Suprapubic skin (tissue), 4 donors: Measurements from ENCODE around the gene ACACB. TPM values are rescaled to one million over a fixed set of nuclear protein-coding genes. Genes with fewer than 3 reads are reported as not detected.
"Not testable (repeated sequence)": the region's sequence is repeated elsewhere in the genome, so short reads cannot be mapped to it uniquely, and the experiment has no call there.

Experiments
- DNase-seq, 2 donors: peaks; one replicate each; pipeline ENCODE4 v3.0.0-alpha.2; 2019; ENCODE audit warnings: low spot score in 2 of 2
- H3K27ac ChIP-seq: fragments of 200-600 bp; sonication (generic); one replicate; pipeline ENCODE4 v1.5.1; 2019
- H3K27me3 ChIP-seq: fragments of 200-600 bp; sonication (generic); one replicate; pipeline ENCODE4 v1.5.1; 2019
- H3K36me3 ChIP-seq: fragments of 200-600 bp; sonication (generic); one replicate; pipeline ENCODE4 v1.5.1; 2019
- H3K4me1 ChIP-seq: fragments of 200-600 bp; sonication (generic); one replicate; pipeline ENCODE4 v1.5.1; 2019
- H3K4me3 ChIP-seq: fragments of 200-600 bp; sonication (generic); one replicate; pipeline ENCODE4 v1.5.1; 2019; ENCODE audit warnings: mild to moderate bottlenecking
- H3K9me3 ChIP-seq: fragments of 200-600 bp; sonication (generic); one replicate; pipeline ENCODE4 v1.5.1; 2019
- EP300 ChIP-seq: sonication (generic); formaldehyde crosslinking; IDR thresholded peaks from one replicate; pipeline ENCODE4 v1.6.1; 2017; ENCODE audit warnings: antibody characterized with exemption
- POLR2A ChIP-seq, 2 donors: fragments of 450-650 bp; IDR thresholded peaks; one replicate each; pipeline ENCODE4 v1.6.1; 2017; ENCODE audit warnings: antibody characterized with exemption in 2 of 2, mild to moderate bottlenecking in 2 of 2, moderate library complexity in 2 of 2
- POLR2AphosphoS5 ChIP-seq, 3 donors: sonication (generic); formaldehyde crosslinking; IDR thresholded peaks; one replicate each; pipeline ENCODE4 v1.6.1; 2017; ENCODE audit warnings: antibody characterized with exemption in 3 of 3
- WGBS: methylation state at CpG from one replicate; pipeline ENCODE4 v1.1.5; 2018; 5-methylcytosine and 5-hydroxymethylcytosine counted together
- total RNA-seq, 4 donors: library from RNA; depleted of rRNA; stranded (reverse); fragments of >200 nt; gene quantifications; one replicate each; pipeline ENCODE4 v1.1.0, GENCODE V29; 2016
- TF ChIP-seq, protein P1 (sequence below), 2 donors: fragments of 200-600 bp in 1 of 2; fragments of 450-650 bp in 1 of 2; sonication (generic) in 1 of 2; IDR thresholded peaks; one replicate each; pipeline ENCODE4 v1.5.1; 2016 to 2019; ENCODE audit warnings: antibody characterized with exemption in 2 of 2, mild to moderate bottlenecking in 1 of 2, moderate library complexity in 1 of 2

The ACACB gene
- total RNA-seq, 4 donors from 2014 or later: 19.2 to 90.8 (median 56.9) TPM

- no peak overlapping the region for H3K27ac ChIP-seq
- DNase-seq: no peak
- H3K36me3 ChIP-seq: peaks cover 11% of the 10 kb centered on the region
- H3K4me3 ChIP-seq: no peak overlapping the region
- TF ChIP-seq, protein P1, sequence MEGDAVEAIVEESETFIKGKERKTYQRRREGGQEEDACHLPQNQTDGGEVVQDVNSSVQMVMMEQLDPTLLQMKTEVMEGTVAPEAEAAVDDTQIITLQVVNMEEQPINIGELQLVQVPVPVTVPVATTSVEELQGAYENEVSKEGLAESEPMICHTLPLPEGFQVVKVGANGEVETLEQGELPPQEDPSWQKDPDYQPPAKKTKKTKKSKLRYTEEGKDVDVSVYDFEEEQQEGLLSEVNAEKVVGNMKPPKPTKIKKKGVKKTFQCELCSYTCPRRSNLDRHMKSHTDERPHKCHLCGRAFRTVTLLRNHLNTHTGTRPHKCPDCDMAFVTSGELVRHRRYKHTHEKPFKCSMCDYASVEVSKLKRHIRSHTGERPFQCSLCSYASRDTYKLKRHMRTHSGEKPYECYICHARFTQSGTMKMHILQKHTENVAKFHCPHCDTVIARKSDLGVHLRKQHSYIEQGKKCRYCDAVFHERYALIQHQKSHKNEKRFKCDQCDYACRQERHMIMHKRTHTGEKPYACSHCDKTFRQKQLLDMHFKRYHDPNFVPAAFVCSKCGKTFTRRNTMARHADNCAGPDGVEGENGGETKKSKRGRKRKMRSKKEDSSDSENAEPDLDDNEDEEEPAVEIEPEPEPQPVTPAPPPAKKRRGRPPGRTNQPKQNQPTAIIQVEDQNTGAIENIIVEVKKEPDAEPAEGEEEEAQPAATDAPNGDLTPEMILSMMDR (IDR thresholded peaks at IDR 0.05): no peak
- TF ChIP-seq POLR2AphosphoS5 (IDR thresholded peaks at IDR 0.05): no peak
- 58% methylated on average over 4 of the region's 4 CpGs for WGBS
- no peaks in the 10 kb centered on the region for H3K9me3 ChIP-seq
- H3K4me1 ChIP-seq: peaks cover 21% of the 10 kb centered on the region
- H3K27me3 ChIP-seq: no peaks in the 10 kb centered on the region
These were observed 27.8 kb downstream of the ACACB start for GRCh38 chr12:109144224-109144623.

GRCh38 chr12:109147126-109147525 is 30.7 kb downstream of the ACACB start:
- not testable (repeated sequence) for H3K27ac ChIP-seq, H3K27me3 ChIP-seq, H3K9me3 ChIP-seq, H3K4me3 ChIP-seq, DNase-seq, H3K36me3 ChIP-seq
- WGBS: 84% methylated on average over 1 of the region's 1 CpG
- peaks cover 22% of the 10 kb centered on the region for H3K4me1 ChIP-seq

- TF ChIP-seq POLR2A (IDR thresholded peaks at IDR 0.05) (no peak), POLR2AphosphoS5 (IDR thresholded peaks at IDR 0.05) (peak in 2 of 3 donors; percentile 52 to 86), EP300 (no peak)
- TF ChIP-seq, protein P1 (IDR thresholded peaks at IDR 0.05): no peak
- Histone ChIP-seq H3K4me1 (peaks cover 19% of the 10 kb centered on the region), H3K27me3 (no peaks in the 10 kb centered on the region), H3K4me3 (no peak overlapping the region), H3K27ac (peak overlapping the region; percentile 57), H3K36me3 (no peaks in the 10 kb centered on the region), H3K9me3 (no peaks in the 10 kb centered on the region)
- WGBS: 14% methylated on average over 2 of the region's 2 CpGs
- DNase-seq: peak; percentile 74 to 79
These were observed 31.6 kb downstream of the ACACB start for GRCh38 chr12:109147954-109148353.

GRCh38 chr12:109150124-109150640 is 33.8 kb downstream of the ACACB start:
- H3K4me1 ChIP-seq: peaks cover 33% of the 10 kb centered on the region
- H3K9me3 ChIP-seq: no peaks in the 10 kb centered on the region
- H3K36me3 ChIP-seq: no peaks in the 10 kb centered on the region
- TF ChIP-seq EP300 (no peak), POLR2A (IDR thresholded peaks at IDR 0.05) (no peak), POLR2AphosphoS5 (IDR thresholded peaks at IDR 0.05) (no peak)
- TF ChIP-seq, protein P1 (IDR thresholded peaks at IDR 0.05): no peak
- H3K4me3 ChIP-seq: no peak overlapping the region
- no peaks in the 10 kb centered on the region for H3K27me3 ChIP-seq
- H3K27ac ChIP-seq: no peak overlapping the region
- peak in 1 of 2 donors; percentile 31 for DNase-seq
- 95% methylated on average over 9 of the region's 9 CpGs for WGBS

DNA sequence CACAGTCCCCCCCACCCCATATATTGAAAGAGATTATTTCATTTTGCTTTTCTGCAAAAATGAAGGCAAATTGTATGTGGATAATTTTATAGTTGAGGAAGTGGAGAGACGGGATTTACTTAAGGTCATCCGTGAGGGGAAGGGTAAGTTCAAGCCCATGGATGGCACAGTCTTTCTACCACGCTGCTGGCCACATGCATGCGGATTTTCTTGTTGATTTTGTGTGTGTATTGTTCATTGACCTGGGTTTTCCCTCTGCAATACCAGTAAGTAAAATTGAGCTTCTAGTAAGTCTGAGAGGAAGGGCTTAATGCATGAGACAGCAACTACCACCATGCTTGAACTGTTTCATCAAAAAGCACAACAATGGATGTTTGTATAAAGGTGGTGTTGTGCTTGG is 35.1 kb downstream of the ACACB start:
- 95% methylated on average over 4 of the region's 4 CpGs for WGBS
- TF ChIP-seq EP300: no peak
- TF ChIP-seq, protein P1 (IDR thresholded peaks at IDR 0.05): no peak
- TF ChIP-seq POLR2A (IDR thresholded peaks at IDR 0.05): no peak
- TF ChIP-seq POLR2AphosphoS5 (IDR thresholded peaks at IDR 0.05): no peak
- DNase-seq: no peak

More for the DNA sequence above, 35.1 kb downstream of the ACACB start:
- no peaks in the 10 kb centered on the region for H3K27me3 ChIP-seq
- no peaks in the 10 kb centered on the region for H3K9me3 ChIP-seq
- H3K4me1 ChIP-seq: peaks cover 44% of the 10 kb centered on the region
- no peak overlapping the region for H3K4me3 ChIP-seq
- no peak overlapping the region for H3K27ac ChIP-seq
- H3K36me3 ChIP-seq: no peaks in the 10 kb centered on the region
